WERI-Rb-1 (cell line): Measurements from ENCODE around the gene EIF2B4.
A peak's percentile ranks its signal among the peaks of the same experiment; 100 is the strongest.

ENCODE experiments used
- DNase-seq: peaks from one replicate; pipeline ENCODE4 v3.0.0-alpha.2; 2020
- H3K27ac ChIP-seq: fragments of 250-450 bp; sonication (Bioruptor Pico); 2 replicates; pipeline ENCODE4 v1.5.1; 2020; ENCODE audit warnings: mild to moderate bottlenecking, moderate library complexity
- H3K27me3 ChIP-seq: fragments of 250-450 bp; sonication (Bioruptor Pico); 2 replicates; pipeline ENCODE4 v1.5.1; 2021; ENCODE audit warnings: mild to moderate bottlenecking, low read depth, moderate library complexity; ENCODE audit not compliant: insufficient read depth, severe bottlenecking
- H3K36me3 ChIP-seq: fragments of 250-450 bp; sonication (Bioruptor Pico); 2 replicates; pipeline ENCODE4 v1.5.1; 2020; ENCODE audit warnings: mild to moderate bottlenecking, moderate library complexity
- H3K4me3 ChIP-seq: 2 replicates; pipeline ENCODE4 v1.5.1; 2011; ENCODE audit warnings: low read depth, mild to moderate bottlenecking, control low read depth, low read length
- H3K9me3 ChIP-seq: fragments of 250-450 bp; sonication (Bioruptor Pico); 2 replicates; pipeline ENCODE4 v1.5.1; 2021; ENCODE audit warnings: mild to moderate bottlenecking, moderate library complexity; ENCODE audit not compliant: severe bottlenecking
- CTCF ChIP-seq: IDR thresholded peaks from 2 replicates; pipeline ENCODE4 v1.5.1; 2011; ENCODE audit warnings: low read depth, mild to moderate bottlenecking, control low read depth, inconsistent platforms, low read length

The EIF2B4 gene

DNA sequence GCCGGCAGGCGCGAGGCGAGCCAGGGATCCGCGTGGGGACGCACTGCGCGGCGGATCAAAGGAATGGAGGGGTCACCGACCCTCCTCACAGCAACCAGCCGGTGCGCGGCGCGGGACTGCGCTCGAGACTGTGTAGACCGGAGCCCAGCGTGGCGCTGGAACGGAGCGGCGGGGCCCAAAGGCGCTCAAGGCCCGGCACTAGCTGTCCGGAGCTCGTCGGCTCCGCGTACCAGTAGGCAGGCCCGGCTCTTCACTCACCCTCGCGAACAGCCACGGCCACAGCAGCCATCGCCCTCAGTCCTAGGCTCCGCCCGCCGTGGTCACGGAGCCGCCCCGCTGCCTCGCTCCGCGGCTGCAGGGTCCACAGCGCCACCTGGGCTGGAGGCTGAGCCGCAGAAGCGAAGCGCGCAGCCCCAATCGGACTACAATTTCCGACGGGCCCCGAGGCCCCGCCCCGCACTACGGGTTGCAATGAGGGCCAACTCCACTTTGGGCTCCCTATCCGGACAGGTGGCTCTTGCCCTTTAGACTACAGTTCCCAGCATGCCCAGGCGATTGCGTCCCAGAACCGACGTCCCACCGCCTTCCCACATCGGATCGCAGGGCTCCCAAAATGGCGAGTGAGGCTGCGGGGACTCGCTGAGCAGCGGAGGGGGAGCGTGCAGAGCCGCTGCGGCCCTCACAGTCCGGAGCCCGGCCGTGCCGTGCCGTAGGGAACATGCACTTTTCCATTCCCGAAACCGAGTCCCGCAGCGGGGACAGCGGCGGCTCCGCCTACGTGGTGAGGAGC is at the start of gene EIF2B4, which contains the start of gene SNX17:
EIF2B4 (minus strand) TSS at position 313 of the 790 bp plus-strand sequence; CDS start at position 289, 24 bp downstream.
SNX17 (plus strand) TSS at position 591 of the 790 bp plus-strand sequence; CDS start at position 719, 128 bp downstream.
- Histone ChIP-seq H3K9me3 (no peaks in the 10 kb centered on the region), H3K36me3 (peaks cover 77% of the 10 kb centered on the region), H3K27ac (peak within 1 kb of the TSS; percentile 92), H3K27me3 (no peaks in the 10 kb centered on the region), H3K4me3 (peak within 1 kb of the TSS; percentile 75)
- TF ChIP-seq CTCF, result peak; percentile 96
- DNase-seq, result peak; percentile 100

DNA sequence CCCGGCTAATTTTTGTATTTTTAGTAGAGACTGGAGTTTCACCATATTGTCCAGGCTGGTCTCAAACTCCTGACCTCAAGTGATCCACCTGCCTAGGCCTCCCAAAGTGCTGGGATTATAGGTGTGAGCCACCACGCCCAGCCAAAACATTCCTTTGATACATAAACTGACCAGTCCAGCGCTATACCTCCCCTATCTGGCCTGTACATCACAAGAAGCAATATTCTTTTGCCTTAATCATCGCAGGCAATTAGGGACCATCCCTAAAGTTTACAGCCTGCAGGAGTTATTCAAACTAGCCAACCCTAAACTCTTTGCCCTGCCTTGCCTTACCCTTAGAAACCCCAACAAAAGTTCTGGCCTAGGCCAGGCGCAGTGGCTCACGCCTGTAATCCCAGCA is 46.0 kb upstream of the EIF2B4 start:
- TF ChIP-seq CTCF, result no peak
- Histone ChIP-seq H3K27me3 (no peaks in the 10 kb centered on the region), H3K27ac (no peak overlapping the region), H3K36me3 (no peaks in the 10 kb centered on the region), H3K4me3 (no peak overlapping the region), H3K9me3 (no peaks in the 10 kb centered on the region)
- no peak for DNase-seq

DNA sequence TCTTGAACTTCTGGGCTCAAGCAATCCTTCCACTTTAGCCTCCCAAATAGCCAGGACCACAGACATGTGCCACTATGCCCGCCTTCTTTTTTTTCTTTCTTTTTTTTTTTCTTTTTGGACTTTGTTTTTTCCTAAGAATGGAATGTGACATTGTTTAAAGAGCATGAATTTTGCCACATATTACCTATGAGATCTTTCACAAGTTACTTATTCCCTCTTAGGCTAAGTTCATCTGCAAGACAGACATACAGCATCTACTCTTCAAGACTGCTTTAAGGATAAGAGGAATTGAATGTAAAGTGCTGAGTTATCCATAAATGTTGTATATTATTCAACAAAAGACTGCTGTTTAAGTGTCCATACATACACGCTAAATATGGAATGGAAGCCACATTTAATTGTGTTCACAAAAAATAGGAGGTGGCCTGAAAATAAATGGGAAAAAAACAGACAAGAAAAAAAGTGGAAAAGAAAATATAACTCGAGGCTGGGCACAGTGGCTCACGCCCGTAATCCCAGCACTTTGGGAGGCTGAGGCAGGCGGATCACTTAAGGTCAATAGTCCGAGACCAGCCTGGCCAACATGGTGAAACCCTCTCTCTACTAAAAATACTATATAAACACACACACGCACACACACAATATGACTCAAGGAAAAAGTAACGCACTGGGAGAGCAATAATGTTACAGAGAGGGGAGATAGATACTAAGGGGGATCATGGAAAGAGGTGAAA is 42.4 kb upstream of the EIF2B4 start:
- no peaks in the 10 kb centered on the region for H3K9me3 ChIP-seq
- no peak for TF ChIP-seq CTCF
- H3K27ac ChIP-seq, result no peak overlapping the region
- no peak for DNase-seq
- no peaks in the 10 kb centered on the region for H3K27me3 ChIP-seq
- peaks cover 8% of the 10 kb centered on the region for H3K36me3 ChIP-seq
- H3K4me3 ChIP-seq, result no peak overlapping the region

DNA sequence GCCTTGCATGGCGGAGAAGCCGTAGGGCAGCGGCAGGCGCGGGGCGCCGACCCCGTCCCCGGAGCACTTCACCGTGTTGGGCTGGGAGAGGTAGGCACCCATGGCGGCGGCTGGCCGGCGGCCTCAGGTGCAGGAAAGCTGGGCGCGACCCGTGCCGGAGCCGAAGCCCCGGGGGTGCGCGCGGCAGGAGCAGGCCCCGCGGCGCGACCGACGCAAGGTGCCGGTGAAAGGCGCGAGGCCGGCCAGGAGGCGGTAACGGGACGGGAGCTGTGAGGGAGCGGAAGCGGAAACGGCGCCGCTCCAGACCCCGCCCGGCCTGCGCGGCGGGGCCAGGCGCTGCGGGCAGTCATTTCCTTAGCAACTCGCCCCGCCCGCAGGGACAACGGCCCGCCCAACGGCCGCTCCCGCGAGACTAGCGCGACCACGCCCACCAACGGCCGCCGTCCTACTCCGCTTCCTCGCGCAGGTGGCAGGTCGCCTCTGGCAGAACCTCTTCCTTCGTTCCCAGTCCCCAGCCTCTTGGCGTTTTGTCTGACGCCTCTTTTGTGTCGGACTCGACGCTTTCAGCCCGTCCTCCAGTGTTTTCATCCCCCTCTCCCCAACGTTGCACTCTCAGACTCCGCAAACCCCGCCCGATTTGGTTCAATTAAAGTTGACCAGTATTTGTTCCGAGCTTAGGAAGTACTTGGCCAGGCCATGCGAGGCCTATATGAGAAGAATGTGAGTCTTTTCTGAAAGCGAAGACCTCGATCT is 39.4 kb upstream of the EIF2B4 start, which contains the start of gene PPM1G:
PPM1G (minus strand) TSS at position 271 of the 753 bp plus-strand sequence; CDS start at position 102, 169 bp downstream.
- TF ChIP-seq CTCF, result no peak
- peaks cover 32% of the 10 kb centered on the region for H3K36me3 ChIP-seq
- DNase-seq, result peak; percentile 99
- H3K27ac ChIP-seq, result peak within 1 kb of the TSS; percentile 90
- no peaks in the 10 kb centered on the region for H3K9me3 ChIP-seq
- peak within 1 kb of the TSS; percentile 96 for H3K4me3 ChIP-seq
- H3K27me3 ChIP-seq, result no peaks in the 10 kb centered on the region

GRCh38 chr2:27408601-27409320 is 38.6 kb upstream of the EIF2B4 start:
- TF ChIP-seq CTCF, result no peak
- Histone ChIP-seq H3K9me3 (no peaks in the 10 kb centered on the region), H3K4me3 (peak overlapping the region; percentile 96), H3K36me3 (peaks cover 39% of the 10 kb centered on the region), H3K27me3 (no peaks in the 10 kb centered on the region), H3K27ac (peak overlapping the region; percentile 90)
- DNase-seq, result no peak
